Neural cell (in vitro differentiated cells): ENCODE results near the gene FNDC7. TPM values are rescaled to one million over a fixed set of nuclear protein-coding genes. Genes with fewer than 3 reads are reported as not detected.

Experiments used
- H2AFZ ChIP-seq: fragments of 200-600, 300-800 bp; sonication (generic), shearing (Covaris generic); 2 replicates; pipeline ENCODE4 v1.6.0; 2014; ENCODE audit warnings: low read depth, mild to moderate bottlenecking, antibody characterized with exemption, low read length, moderate library complexity
- H3F3A ChIP-seq: fragments of 200-600 bp; shearing (Covaris generic); 2 replicates; pipeline ENCODE4 v1.6.1; 2016; ENCODE audit warnings: mild to moderate bottlenecking, moderate library complexity, mixed read lengths, antibody characterized with exemption, low read length; ENCODE audit not compliant: insufficient read depth, poor library complexity, severe bottlenecking
- H3K27ac ChIP-seq: fragments of 200-600, 300-800 bp; sonication (generic), shearing (Covaris generic); 2 replicates; pipeline ENCODE4 v1.5.1; 2014; ENCODE audit warnings: mild to moderate bottlenecking, low read length, moderate library complexity
- H3K27me3 ChIP-seq: fragments of 300-800, 200-600 bp; sonication (generic), shearing (Covaris generic); 2 replicates; pipeline ENCODE4 v1.6.0; 2014; ENCODE audit warnings: mild to moderate bottlenecking, low read depth, low read length, moderate library complexity; ENCODE audit not compliant: insufficient read depth
- H3K36me3 ChIP-seq: fragments of 300-800, 200-600 bp; sonication (generic), shearing (Covaris generic); 2 replicates; pipeline ENCODE4 v1.5.1; 2014; ENCODE audit warnings: mild to moderate bottlenecking, antibody characterized with exemption, low read length, moderate library complexity; ENCODE audit not compliant: insufficient read depth
- H3K4me2 ChIP-seq: fragments of 300-800, 200-600 bp; sonication (generic), shearing (Covaris generic); 2 replicates; pipeline ENCODE4 v1.6.0; 2014; ENCODE audit warnings: mild to moderate bottlenecking, low read length
- H3K4me3 ChIP-seq: fragments of 300-800, 200-600 bp; sonication (generic), shearing (Covaris generic); 2 replicates; pipeline ENCODE4 v1.5.1; 2014; ENCODE audit warnings: mild to moderate bottlenecking, low read length, moderate library complexity
- H3K79me2 ChIP-seq: fragments of 200-600 bp; shearing (Covaris generic); replicated peaks from 2 replicates; pipeline ENCODE4 v1.6.0; 2014; ENCODE audit warnings: mild to moderate bottlenecking, low read length, moderate library complexity; ENCODE audit not compliant: insufficient read depth
- H3K9ac ChIP-seq: fragments of 300-800, 200-600 bp; sonication (generic), shearing (Covaris generic); 2 replicates; pipeline ENCODE4 v1.6.1; 2016; ENCODE audit warnings: mild to moderate bottlenecking, low read length, mixed read lengths
- H3K9me2 ChIP-seq: fragments of 200-600 bp; shearing (Covaris generic); 2 replicates; pipeline ENCODE4 v1.6.1; 2016; ENCODE audit warnings: mild to moderate bottlenecking, low read length, mixed read lengths; ENCODE audit not compliant: insufficient read depth
- H3K9me3 ChIP-seq: fragments of 200-600, 300-800 bp; sonication (generic), shearing (Covaris generic); 2 replicates; pipeline ENCODE4 v1.6.1; 2016; ENCODE audit warnings: mild to moderate bottlenecking, mixed run types, low read length, moderate library complexity, mixed read lengths
- H4K20me1 ChIP-seq: fragments of 200-600 bp; shearing (Covaris generic); 2 replicates; pipeline ENCODE4 v1.6.1; 2016; ENCODE audit warnings: mild to moderate bottlenecking, mixed run types; ENCODE audit not compliant: insufficient read depth
- CTCF ChIP-seq: fragments of 450-650 bp; IDR thresholded peaks from 2 replicates; pipeline ENCODE4 v1.5.1; 2014; ENCODE audit warnings: antibody characterized with exemption, mild to moderate bottlenecking, moderate library complexity; ENCODE audit not compliant: poor library complexity, severe bottlenecking
- EP300 ChIP-seq: fragments of 450-650 bp; conservative IDR thresholded peaks from 2 replicates; pipeline ENCODE4 v1.6.1; 2014; ENCODE audit warnings: antibody characterized with exemption, mild to moderate bottlenecking, moderate library complexity; ENCODE audit not compliant: poor library complexity, severe bottlenecking
- EZH2 ChIP-seq: fragments of 200-600, 300-800 bp; shearing (Covaris generic), sonication (generic); IDR thresholded peaks from 2 replicates; pipeline ENCODE4 v1.6.1; 2014; ENCODE audit warnings: antibody characterized with exemption, low read length, borderline replicate concordance, mild to moderate bottlenecking; ENCODE audit not compliant: insufficient read depth, poor library complexity, severe bottlenecking
- POLR2AphosphoS5 ChIP-seq: IDR thresholded peaks from 2 replicates; pipeline ENCODE4 v1.6.1; 2012
- RAD21 ChIP-seq: fragments of 450-650 bp; conservative IDR thresholded peaks from 2 replicates; pipeline ENCODE4 v1.6.1; 2014; ENCODE audit warnings: antibody characterized with exemption, mild to moderate bottlenecking, moderate library complexity
- REST ChIP-seq: IDR thresholded peaks from 2 replicates; pipeline ENCODE4 v1.6.1; 2012; ENCODE audit warnings: borderline replicate concordance
- polyA plus RNA-seq: library from polyadenylated mRNA; depleted of rRNA; stranded (reverse); fragments of >200 nt; gene quantifications from 2 replicates; pipeline ENCODE4 v1.2.3, GENCODE V29; 2014

FNDC7 gene
- polyA plus RNA-seq, 1 donor from 2014 or later: not detected

- no peak overlapping the region for H2AFZ ChIP-seq
- no peaks in the 10 kb centered on the region for H3K79me2 ChIP-seq
- no peak overlapping the region for H3K4me2 ChIP-seq
- no peaks in the 10 kb centered on the region for H3K36me3 ChIP-seq
- H3K4me3 ChIP-seq: no peak overlapping the region
- no peaks in the 10 kb centered on the region for H3K27me3 ChIP-seq
- no peaks in the 10 kb centered on the region for H3K9me2 ChIP-seq
- no peak for TF ChIP-seq EZH2
- no peak for TF ChIP-seq REST
- no peak for TF ChIP-seq POLR2AphosphoS5
- TF ChIP-seq RAD21: no peak
- no peak overlapping the region for H3K27ac ChIP-seq
- no peaks in the 10 kb centered on the region for H3K9me3 ChIP-seq
- H3F3A ChIP-seq: no peaks in the 10 kb centered on the region
- H3K9ac ChIP-seq: no peak overlapping the region
- no peaks in the 10 kb centered on the region for H4K20me1 ChIP-seq
Measured at GRCh38 chr1:108732398-108732797, 19.7 kb downstream of the FNDC7 start.

GRCh38 chr1:108734171-108734865 lies 21.6 kb downstream of the FNDC7 start:
- no peaks in the 10 kb centered on the region for H3F3A ChIP-seq
- no peaks in the 10 kb centered on the region for H4K20me1 ChIP-seq
- no peak overlapping the region for H2AFZ ChIP-seq
- no peak for TF ChIP-seq POLR2AphosphoS5
- no peak for TF ChIP-seq CTCF
- no peak for TF ChIP-seq EP300
- no peak for TF ChIP-seq REST
- no peaks in the 10 kb centered on the region for H3K27me3 ChIP-seq
- H3K79me2 ChIP-seq: no peaks in the 10 kb centered on the region
- H3K4me2 ChIP-seq: no peak overlapping the region
- no peak overlapping the region for H3K4me3 ChIP-seq
- no peaks in the 10 kb centered on the region for H3K36me3 ChIP-seq
- no peak overlapping the region for H3K9ac ChIP-seq
- no peak overlapping the region for H3K27ac ChIP-seq
- H3K9me3 ChIP-seq: no peaks in the 10 kb centered on the region
- no peaks in the 10 kb centered on the region for H3K9me2 ChIP-seq
